Cardiac fibroblast (primary cell): ENCODE results near the gene RFC1.
A peak's percentile ranks its signal among the peaks of the same experiment; 100 is the strongest.

Experiments used
- DNase-seq, 2 donors: peaks; one replicate each; pipeline versions ENCODE4 v3.0.0 to v3.0.0-alpha.2; 2010; ENCODE audit warnings: low read depth in 2 of 2
- H3K4me3 ChIP-seq, 2 donors: replicated peaks in 1 of 2; 1 replicate in 1 of 2; 2 replicates in 1 of 2; pipeline ENCODE4 v1.5.1; 2011; ENCODE audit warnings: low read depth in 2 of 2, low read length in 2 of 2, mild to moderate bottlenecking in 2 of 2, moderate library complexity in 1 of 2
- CTCF ChIP-seq: IDR thresholded peaks from one replicate; pipeline ENCODE4 v1.5.1; 2011; ENCODE audit warnings: low read depth, mild to moderate bottlenecking, low read length, inconsistent platforms

The RFC1 gene

DNA sequence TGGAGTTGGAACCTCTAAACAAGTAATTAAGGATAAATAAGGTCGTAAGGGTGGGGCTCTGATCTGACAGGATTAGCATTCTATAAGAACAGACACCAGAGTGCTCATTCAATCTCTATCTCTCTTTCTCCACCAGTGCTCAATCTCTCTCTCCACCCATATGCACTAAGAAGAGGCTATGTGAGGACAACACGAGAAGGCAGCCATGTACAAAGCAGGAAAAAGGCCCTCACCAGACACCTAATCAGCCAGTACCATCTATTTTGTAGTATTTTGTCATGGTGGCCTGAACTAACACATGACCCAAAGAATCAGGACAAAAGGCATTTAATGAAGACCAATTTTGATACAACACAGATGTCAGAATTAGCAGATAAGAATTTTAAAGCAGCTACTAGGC, 16.8 kb downstream of the RFC1 start:
- TF ChIP-seq CTCF = no peak
- H3K4me3 ChIP-seq = no peak overlapping the region
- DNase-seq = no peak

DNA sequence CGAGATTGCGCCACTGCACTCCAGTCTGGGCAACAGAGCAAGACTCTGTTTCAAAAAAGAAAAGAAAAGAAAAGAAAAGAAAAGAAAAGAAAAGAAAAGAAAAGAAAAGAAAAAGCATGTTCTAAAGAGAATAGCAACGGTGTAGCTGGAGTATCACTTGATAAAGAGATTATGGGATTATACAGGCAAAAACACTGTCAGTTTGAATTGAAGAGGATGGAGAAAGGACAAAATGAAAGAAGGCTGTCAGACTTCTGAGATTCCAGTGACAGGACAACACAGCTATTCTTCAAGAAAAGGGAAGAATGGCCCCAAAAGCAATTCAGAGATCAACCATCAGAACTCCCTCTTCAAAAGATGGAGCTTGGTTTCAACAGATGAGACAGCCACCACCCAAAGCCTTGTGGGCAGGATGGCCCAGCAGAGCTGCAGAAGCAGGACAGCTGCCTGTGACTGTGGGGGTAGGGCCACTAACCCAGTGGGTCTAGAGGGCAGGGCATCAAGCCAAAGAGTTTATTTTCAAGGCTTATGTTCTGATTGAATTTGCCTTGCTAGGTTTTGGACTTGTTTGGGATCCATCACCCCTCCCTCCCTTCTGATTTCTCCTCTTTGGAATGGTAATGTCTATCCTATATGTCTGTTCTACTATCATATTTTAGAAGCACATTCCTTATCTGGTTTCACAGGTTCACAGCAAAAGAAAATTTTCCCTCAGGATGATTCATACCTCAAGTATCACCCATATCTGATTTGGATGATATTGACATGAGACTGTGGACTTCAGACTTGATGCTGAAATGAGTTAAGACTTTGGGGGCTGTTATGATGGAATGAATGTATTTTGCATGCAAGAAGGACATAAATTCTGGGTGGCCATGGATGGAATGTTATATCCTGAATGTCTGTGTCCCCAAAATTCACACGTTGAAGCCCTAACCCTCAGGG, 17.5 kb downstream of the RFC1 start:
- DNase-seq = peak in 1 of 2 donors; percentile 34
- H3K4me3 ChIP-seq = no peak overlapping the region
- no peak for TF ChIP-seq CTCF

- no peak for DNase-seq
- no peak overlapping the region for H3K4me3 ChIP-seq
- TF ChIP-seq CTCF = no peak
Observed at GRCh38 chr4:39346856-39347519, 19.2 kb downstream of the RFC1 start.

GRCh38 chr4:39342731-39343130, 23.4 kb downstream of the RFC1 start:
- no peak overlapping the region for H3K4me3 ChIP-seq
- TF ChIP-seq CTCF = no peak
- no peak for DNase-seq

GRCh38 chr4:39341075-39341725, 25.0 kb downstream of the RFC1 start:
- DNase-seq = no peak
- TF ChIP-seq CTCF = no peak

DNA sequence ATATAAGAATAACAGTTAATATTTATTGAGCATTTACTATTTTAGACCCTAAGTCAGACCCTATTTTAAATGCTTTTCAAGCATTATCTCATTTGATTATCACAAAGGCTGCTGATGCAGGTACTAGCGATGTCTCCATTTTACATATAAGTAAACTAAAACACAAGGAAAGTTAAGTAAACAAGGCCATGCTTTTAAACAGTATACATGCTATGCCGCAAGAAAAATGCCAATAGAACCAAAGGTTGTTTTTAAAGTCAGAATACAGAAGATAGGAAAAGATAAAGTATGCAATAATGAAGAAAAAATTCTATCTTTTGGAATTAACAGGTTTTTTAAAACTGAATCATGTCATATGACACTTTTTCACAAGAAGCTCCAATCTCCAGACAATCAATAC, 26.2 kb downstream of the RFC1 start:
- no peak for DNase-seq

More at GRCh38 chr4:39341075-39341725, 25.0 kb downstream of the RFC1 start:
- no peak overlapping the region for H3K4me3 ChIP-seq

More for the DNA sequence above, 26.2 kb downstream of the RFC1 start:
- no peak for TF ChIP-seq CTCF
- no peak overlapping the region for H3K4me3 ChIP-seq
